GM18909 (cell line): ENCODE measurements around the gene MTA3.
"Not testable (repeated sequence)": the region's sequence is repeated elsewhere in the genome, so short reads cannot be mapped to it uniquely, and the experiment has no call there.

ENCODE experiments used
- ATAC-seq: cut with Tn5 transposase; IDR thresholded peaks from one replicate; pipeline ENCODE4 v1.9.1; 2021; ENCODE audit warnings: mild to moderate bottlenecking; ENCODE audit not compliant: unreplicated experiment, poor library complexity

MTA3 gene

GRCh38 chr2:42568401-42569115 is at the start of gene MTA3:
Gene MTA3 (plus strand): TSS chr2:42568632. CDS start chr2:42568746, 114 bp downstream.
- ATAC-seq: peak; percentile 35

DNA sequence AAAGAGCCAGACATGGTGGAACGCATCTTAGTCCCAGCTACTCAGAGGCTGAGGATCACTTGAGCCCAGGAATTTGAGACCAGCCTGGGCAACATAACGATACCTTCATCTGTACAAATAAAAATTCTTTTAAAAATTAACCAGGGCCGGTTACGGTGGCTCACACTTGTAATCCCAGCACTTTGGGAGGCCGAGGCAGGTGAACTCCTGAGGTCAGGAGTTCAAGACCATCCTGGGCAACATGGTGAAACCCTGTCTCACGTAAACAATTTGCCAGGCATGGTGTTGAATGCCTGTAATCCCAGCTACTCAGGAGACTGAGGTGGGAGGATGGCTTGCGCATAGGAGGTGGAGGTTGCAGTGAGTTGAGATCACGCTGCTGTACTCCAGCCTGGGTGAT is 48.8 kb upstream of the MTA3 start:
- no peak for ATAC-seq

GRCh38 chr2:42522035-42522434 is 46.4 kb upstream of the MTA3 start:
- no peak for ATAC-seq

- no peak for ATAC-seq
Observed at GRCh38 chr2:42523341-42523740, 45.1 kb upstream of the MTA3 start.

DNA sequence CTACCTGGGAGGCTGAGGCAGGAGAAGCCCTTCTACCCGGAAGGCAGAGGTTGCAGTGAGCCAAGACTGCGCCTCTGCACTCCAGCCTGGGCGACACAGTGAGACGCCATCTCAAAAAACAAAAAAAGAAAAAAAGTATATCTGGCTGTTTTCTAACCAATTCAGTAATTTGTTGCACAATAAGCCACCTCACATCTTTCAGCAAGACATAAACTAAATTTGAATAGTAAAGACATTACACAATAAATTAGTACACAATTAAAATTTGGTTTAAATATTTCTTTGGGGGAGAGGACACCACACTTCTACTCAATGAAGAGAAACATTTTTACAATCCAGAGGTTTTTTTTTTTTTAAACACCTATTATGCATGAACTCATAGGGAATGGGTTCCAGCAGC is 36.0 kb upstream of the MTA3 start:
- no peak for ATAC-seq

DNA sequence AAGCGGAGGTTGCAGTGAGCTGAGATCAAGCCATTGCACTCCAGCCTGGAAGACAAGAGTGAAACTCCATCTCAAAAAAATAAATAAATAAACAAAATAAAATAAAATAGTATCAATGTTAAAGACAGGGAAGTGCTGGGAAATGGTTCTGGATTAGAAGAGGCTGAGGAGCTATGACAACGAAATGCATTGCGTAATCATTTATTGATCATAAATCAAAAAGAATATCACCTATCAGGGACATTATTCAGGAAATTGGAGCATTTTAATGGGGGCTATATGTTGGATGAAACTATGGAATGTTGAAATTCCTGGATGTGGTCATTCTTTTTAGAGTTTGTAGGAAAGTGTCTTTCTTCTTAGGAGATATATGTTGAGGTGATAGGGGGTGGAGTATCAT is 30.9 kb upstream of the MTA3 start:
- ATAC-seq: no peak

GRCh38 chr2:42542871-42543270 is 25.6 kb upstream of the MTA3 start:
- no peak for ATAC-seq

DNA sequence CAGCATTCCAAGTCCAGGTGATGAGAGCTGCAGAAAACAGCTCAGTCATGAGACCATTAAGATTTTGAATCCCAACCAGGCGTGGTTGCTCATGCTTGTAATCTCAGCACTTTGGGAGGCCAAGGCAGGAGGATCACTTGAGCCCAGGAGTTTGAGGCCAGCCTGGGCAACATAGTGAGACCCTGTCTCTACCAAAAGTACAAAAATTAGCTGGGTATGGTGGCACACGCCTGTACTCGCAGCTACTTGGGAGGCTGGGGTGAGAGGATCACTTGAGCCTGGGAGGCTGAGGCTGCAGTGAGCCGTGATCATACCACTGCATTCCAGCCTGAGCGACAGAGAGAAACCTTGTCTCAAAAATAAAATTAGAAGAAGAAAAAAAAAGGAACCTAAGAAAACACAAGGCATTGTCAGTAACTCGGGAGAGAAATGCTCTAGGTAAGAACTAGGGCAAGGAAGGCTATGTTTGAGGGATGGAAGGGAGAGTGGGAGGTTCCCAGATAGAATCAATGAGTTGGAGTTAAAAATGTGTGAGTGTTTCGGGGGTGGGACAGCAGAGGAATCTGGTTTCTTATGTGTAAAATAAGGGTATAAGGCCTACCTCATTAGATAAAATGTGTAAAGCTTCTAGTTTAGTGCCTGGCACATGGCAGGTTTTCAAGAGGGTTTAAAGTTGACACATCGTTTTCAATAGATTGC is 23.3 kb upstream of the MTA3 start:
- no peak for ATAC-seq

DNA sequence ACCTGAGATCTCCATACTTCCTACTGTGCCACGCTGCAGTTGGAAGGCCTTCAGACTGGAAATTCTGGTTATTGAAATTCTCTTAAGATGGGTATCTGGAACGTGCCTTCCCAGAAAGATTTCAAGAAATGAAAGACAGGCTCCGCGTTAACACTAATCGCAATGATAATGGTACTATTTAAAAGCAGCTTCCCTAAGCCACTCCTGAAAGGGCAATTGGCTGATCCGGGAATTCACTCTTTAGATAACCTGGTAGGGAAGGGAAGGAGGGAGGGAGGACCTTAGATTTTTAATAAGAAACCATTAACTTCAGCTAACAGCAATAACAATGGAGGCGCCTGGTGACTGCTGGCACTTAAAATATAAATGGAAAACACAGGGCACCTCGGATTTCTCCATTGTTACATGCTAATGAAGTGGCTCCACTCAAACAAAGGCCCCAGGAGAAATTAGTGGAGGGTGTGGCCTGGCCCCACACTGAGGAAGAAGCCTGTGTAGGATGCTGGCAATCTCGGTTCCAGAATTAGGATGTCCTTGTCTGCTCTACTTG is 22.5 kb upstream of the MTA3 start:
- ATAC-seq: no peak

GRCh38 chr2:42547014-42547413 is 21.4 kb upstream of the MTA3 start:
- no peak for ATAC-seq

GRCh38 chr2:42547446-42548295 is 20.8 kb upstream of the MTA3 start:
- ATAC-seq: no peak

GRCh38 chr2:42550870-42551269 is 17.6 kb upstream of the MTA3 start:
- ATAC-seq: no peak

GRCh38 chr2:42554392-42554791 is 14.0 kb upstream of the MTA3 start:
- ATAC-seq: no peak

GRCh38 chr2:42556315-42556890 is 12.0 kb upstream of the MTA3 start:
- no peak for ATAC-seq

GRCh38 chr2:42557306-42557705 is 11.1 kb upstream of the MTA3 start:
- ATAC-seq: no peak

DNA sequence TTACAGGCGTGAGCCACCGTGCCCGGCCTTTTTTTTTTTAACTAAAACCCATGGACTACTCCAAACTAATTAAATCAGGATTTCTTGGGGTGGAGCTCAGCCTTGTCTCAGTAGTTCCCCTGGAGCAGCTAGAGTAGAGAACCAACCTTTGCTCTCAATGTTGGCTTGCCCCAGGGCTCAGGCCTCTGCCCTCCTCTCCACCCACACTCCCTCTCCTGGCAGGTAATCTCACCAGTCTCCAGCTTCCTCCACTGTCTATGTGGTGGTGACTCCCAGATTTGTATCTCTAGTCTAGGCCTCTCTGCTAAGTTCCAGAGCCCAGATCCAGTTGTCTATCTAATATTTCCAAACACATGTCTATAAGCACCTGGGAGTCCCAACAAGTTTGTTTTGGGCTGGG is 9.6 kb upstream of the MTA3 start:
- no peak for ATAC-seq

DNA sequence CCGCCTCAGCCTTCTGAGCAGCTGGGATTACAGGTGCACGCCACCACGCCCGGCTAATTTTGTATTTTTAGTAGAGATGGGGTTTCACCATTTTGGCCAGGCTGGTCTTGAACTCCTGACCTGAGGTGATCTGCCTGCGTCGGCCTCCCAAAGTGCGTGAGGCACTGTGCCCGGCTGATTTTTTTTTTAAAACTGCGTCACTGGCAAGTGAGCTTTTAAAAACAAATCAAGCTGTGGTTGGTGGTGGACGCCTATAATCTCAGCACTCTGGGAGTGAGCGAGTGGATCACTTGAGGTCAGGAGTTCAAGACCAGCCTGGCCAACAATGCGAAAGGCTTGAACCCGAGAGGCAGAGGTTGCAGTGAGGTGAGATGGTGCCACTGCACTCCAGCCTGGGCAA is 8.3 kb upstream of the MTA3 start:
- not testable (repeated sequence) for ATAC-seq

- ATAC-seq: no peak
Observed at GRCh38 chr2:42560899-42561298, 7.5 kb upstream of the MTA3 start.

GRCh38 chr2:42562474-42563144 is 5.8 kb upstream of the MTA3 start:
- ATAC-seq: no peak

DNA sequence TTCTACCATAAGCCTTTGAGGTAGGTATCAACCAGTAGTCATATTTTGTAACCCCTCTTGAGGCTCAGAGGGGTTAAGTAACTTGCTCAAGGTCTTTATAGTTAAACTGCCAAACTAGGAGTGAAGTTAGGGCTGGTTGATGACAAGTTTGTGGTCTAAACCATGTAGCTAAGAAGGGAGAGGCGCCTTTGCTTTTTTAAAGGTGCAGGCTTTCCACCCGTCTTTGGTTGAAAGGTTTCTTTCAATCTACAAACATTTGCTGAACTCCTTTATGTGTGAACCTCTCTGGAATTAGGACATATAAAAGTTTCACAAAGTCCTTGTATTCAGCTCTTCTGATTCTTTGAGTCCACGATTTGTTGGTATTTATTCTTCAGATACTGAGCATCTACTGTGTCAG is 2.4 kb upstream of the MTA3 start:
- ATAC-seq: no peak
